Uterus (tissue), 2 donors: ENCODE data around the gene FRMD4B.

ENCODE experiments used
- CTCF ChIP-seq, 4 experiments: fragments of 200-600 bp in 2 of 4; fragments of 450-650 bp in 2 of 4; sonication (generic) in 2 of 4; IDR thresholded peaks; one replicate each; pipeline ENCODE4 v1.5.1; 2016 to 2019; ENCODE audit warnings: antibody characterized with exemption in 4 of 4, mild to moderate bottlenecking in 2 of 4, moderate library complexity in 1 of 4
- POLR2A ChIP-seq, 2 donors: fragments of 450-650 bp; IDR thresholded peaks; one replicate each; pipeline ENCODE4 v1.6.1; 2016; ENCODE audit warnings: antibody characterized with exemption in 2 of 2, mild to moderate bottlenecking in 1 of 2, moderate library complexity in 1 of 2

GRCh38 chr3:69368129-69368741 is 17.7 kb downstream of the FRMD4B start:
- no peak for TF ChIP-seq POLR2A (IDR thresholded peaks at IDR 0.05)
- TF ChIP-seq CTCF (IDR thresholded peaks at IDR 0.05): no peak
